Neural cell (in vitro differentiated cells): ENCODE results near the gene LRRFIP2.

Source experiments
- CTCF ChIP-seq: fragments of 450-650 bp; IDR thresholded peaks from 2 replicates; pipeline ENCODE4 v1.5.1; 2014; ENCODE audit warnings: antibody characterized with exemption, mild to moderate bottlenecking, moderate library complexity; ENCODE audit not compliant: poor library complexity, severe bottlenecking
- TAF1 ChIP-seq: IDR thresholded peaks from 2 replicates; pipeline ENCODE4 v1.6.1; 2012; ENCODE audit warnings: low read depth

GRCh38 chr3:37148208-37148607 lies 26.2 kb downstream of the LRRFIP2 start:
- TF ChIP-seq TAF1 (no peak), CTCF (no peak)
